CD4-positive, alpha-beta T cell treated with Interferon alpha-2 for 1 hour (primary cell): ENCODE results near the gene SPINT2.

Experiments
- DNase-seq, 2 donors: peaks; one replicate each; pipeline ENCODE4 v3.0.0-alpha.2; 2020 to 2022

Gene SPINT2

GRCh38 chr19:38303517-38304351 lies 39.4 kb downstream of the SPINT2 start, which contains the start of gene C19orf33:
C19orf33 (plus strand) TSS chr19:38304251; CDS start chr19:38304262, 11 bp downstream.
- DNase-seq = no peak

GRCh38 chr19:38304352-38304865 lies 40.0 kb downstream of the SPINT2 start:
- DNase-seq = no peak

GRCh38 chr19:38304866-38305429 lies 40.6 kb downstream of the SPINT2 start:
- no peak for DNase-seq

- no peak for DNase-seq
Observed at GRCh38 chr19:38306236-38306635, 41.9 kb downstream of the SPINT2 start.

- no peak for DNase-seq
Observed at GRCh38 chr19:38307076-38307475, 42.7 kb downstream of the SPINT2 start.

GRCh38 chr19:38307597-38307996 lies 43.2 kb downstream of the SPINT2 start:
- DNase-seq = no peak

GRCh38 chr19:38308006-38308766 lies 43.8 kb downstream of the SPINT2 start:
- DNase-seq = no peak

GRCh38 chr19:38308926-38309614 lies 44.7 kb downstream of the SPINT2 start:
- no peak for DNase-seq

GRCh38 chr19:38309615-38310278 lies 45.4 kb downstream of the SPINT2 start:
- no peak for DNase-seq

- DNase-seq = no peak
Observed at GRCh38 chr19:38310279-38310670, 45.9 kb downstream of the SPINT2 start.

GRCh38 chr19:38310986-38311385 lies 46.6 kb downstream of the SPINT2 start:
- DNase-seq = no peak

- peak; percentile 96 to 97 for DNase-seq
Observed at GRCh38 chr19:38315657-38316476, 51.5 kb downstream of the SPINT2 start, which contains the start of gene YIF1B. YIF1B (minus strand) TSS chr19:38315947; CDS start chr19:38315917, 30 bp downstream.

GRCh38 chr19:38316477-38317067 lies 52.2 kb downstream of the SPINT2 start:
- no peak for DNase-seq

GRCh38 chr19:38317104-38317612 lies 52.8 kb downstream of the SPINT2 start:
- peak; percentile 23 to 54 for DNase-seq

- no peak for DNase-seq
Observed at GRCh38 chr19:38318660-38319059, 54.3 kb downstream of the SPINT2 start.

GRCh38 chr19:38319421-38320258 lies 55.3 kb downstream of the SPINT2 start, which contains the start of gene KCNK6:
KCNK6 (plus strand) TSS chr19:38319845; CDS start chr19:38319951, 106 bp downstream.
- DNase-seq = peak; percentile 29 to 55

GRCh38 chr19:38320969-38321339 lies 56.6 kb downstream of the SPINT2 start:
- DNase-seq = no peak

GRCh38 chr19:38321646-38322196 lies 57.3 kb downstream of the SPINT2 start:
- no peak for DNase-seq

- no peak for DNase-seq
Observed at GRCh38 chr19:38323291-38323690, 58.9 kb downstream of the SPINT2 start.
